SK-N-SH treated with all-trans-retinoic acid at 6 μM for 48 hours (cell line): ENCODE data around the gene IGFBP1.

Experiments
- RARB ChIP-seq: fragments of 250-450 bp; sonication (Bioruptor Pico); IDR thresholded peaks from 2 replicates; pipeline ENCODE4 v1.8.0; 2021; ENCODE audit warnings: mild to moderate bottlenecking, moderate library complexity
- TCF4 ChIP-seq: fragments of 250-450 bp; sonication (Bioruptor Pico); IDR thresholded peaks from 2 replicates; pipeline ENCODE4 v1.8.0; 2021; ENCODE audit warnings: mild to moderate bottlenecking, moderate library complexity, borderline replicate concordance
- ZFP30 ChIP-seq: fragments of 450-650 bp; formaldehyde crosslinking; IDR thresholded peaks from 2 replicates; pipeline ENCODE4 v1.5.0; 2022; ENCODE audit warnings: mild to moderate bottlenecking, moderate library complexity
- TF ChIP-seq, protein P1 (sequence below): fragments of 250-450 bp; sonication (Bioruptor Pico); IDR thresholded peaks from 2 replicates; pipeline ENCODE4 v1.8.0; 2020; ENCODE audit warnings: mild to moderate bottlenecking, moderate library complexity, borderline replicate concordance
- TF ChIP-seq, protein P2 (sequence below): fragments of 250-450 bp; sonication (Bioruptor Pico); IDR thresholded peaks from 2 replicates; pipeline ENCODE4 v1.8.0; 2021; ENCODE audit warnings: low read depth, mild to moderate bottlenecking, moderate library complexity, borderline replicate concordance

DNA sequence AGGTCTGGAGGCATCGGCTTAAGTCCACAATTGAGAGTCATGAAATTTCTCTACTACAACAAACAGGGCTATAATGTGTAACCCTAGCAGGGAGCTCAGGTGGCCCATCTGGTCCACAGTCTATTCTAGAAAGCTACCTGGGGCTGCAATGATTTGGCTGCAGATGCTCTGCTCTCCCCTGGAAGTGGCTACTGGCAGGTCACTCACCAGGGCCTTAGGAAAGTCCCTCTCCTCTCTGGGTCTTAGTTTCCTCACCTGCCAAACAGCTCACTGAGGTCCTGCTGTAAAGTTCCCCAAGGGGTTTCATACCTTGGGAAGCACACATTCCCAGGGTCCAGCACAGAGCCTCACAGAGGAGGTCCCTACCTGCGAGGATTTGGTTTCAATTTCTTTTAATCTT, 30.3 kb downstream of the IGFBP1 start:
- TF ChIP-seq ZFP30, result no peak
- TF ChIP-seq RARB (CRISPR knock-in tag), result no peak
- TF ChIP-seq, protein P1, sequence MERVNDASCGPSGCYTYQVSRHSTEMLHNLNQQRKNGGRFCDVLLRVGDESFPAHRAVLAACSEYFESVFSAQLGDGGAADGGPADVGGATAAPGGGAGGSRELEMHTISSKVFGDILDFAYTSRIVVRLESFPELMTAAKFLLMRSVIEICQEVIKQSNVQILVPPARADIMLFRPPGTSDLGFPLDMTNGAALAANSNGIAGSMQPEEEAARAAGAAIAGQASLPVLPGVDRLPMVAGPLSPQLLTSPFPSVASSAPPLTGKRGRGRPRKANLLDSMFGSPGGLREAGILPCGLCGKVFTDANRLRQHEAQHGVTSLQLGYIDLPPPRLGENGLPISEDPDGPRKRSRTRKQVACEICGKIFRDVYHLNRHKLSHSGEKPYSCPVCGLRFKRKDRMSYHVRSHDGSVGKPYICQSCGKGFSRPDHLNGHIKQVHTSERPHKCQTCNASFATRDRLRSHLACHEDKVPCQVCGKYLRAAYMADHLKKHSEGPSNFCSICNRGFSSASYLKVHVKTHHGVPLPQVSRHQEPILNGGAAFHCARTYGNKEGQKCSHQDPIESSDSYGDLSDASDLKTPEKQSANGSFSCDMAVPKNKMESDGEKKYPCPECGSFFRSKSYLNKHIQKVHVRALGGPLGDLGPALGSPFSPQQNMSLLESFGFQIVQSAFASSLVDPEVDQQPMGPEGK (CRISPR knock-in tag), result no peak
- TF ChIP-seq, protein P2, sequence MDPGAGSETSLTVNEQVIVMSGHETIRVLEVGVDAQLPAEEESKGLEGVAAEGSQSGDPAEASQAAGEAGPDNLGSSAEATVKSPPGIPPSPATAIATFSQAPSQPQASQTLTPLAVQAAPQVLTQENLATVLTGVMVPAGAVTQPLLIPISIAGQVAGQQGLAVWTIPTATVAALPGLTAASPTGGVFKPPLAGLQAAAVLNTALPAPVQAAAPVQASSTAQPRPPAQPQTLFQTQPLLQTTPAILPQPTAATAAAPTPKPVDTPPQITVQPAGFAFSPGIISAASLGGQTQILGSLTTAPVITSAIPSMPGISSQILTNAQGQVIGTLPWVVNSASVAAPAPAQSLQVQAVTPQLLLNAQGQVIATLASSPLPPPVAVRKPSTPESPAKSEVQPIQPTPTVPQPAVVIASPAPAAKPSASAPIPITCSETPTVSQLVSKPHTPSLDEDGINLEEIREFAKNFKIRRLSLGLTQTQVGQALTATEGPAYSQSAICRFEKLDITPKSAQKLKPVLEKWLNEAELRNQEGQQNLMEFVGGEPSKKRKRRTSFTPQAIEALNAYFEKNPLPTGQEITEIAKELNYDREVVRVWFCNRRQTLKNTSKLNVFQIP (CRISPR knock-in tag), result no peak
- no peak for TF ChIP-seq TCF4 (CRISPR knock-in tag)
